WTC11 (cell line): ENCODE measurements around the gene CFAP57. TPM values are rescaled to one million over a fixed set of nuclear protein-coding genes. Genes with fewer than 3 reads are reported as not detected.

Experiments
- ATAC-seq: fragments of 200-7000 bp; cut with Tn5 transposase; 2 replicates; pipeline ENCODE4 v1.10.0; 2021; ENCODE audit warnings: mild to moderate bottlenecking, moderate library complexity
- CTCF ChIA-PET: fragments of 300-600 bp; sonication (Branson Sonifier 250); formaldehyde crosslinking; loops from one replicate; lab custom pipeline; 2021; ENCODE audit warnings: antibody characterized with exemption; lab: Charles Lee
- POLR2A ChIA-PET: fragments of 350-600 bp; sonication (Branson Sonifier 250); formaldehyde crosslinking; loops from one replicate; lab custom pipeline; 2021; ENCODE audit warnings: antibody characterized with exemption; lab: Charles Lee
- DNase-seq: peaks from one replicate; pipeline ENCODE4 v3.0.0; 2021; ENCODE audit warnings: low spot score
- H3K27ac Mint-ChIP-seq: 2 replicates; pipeline ENCODE4 v1.8.0; 2021; ENCODE audit warnings: mixed read lengths
- H3K27me3 Mint-ChIP-seq: 2 replicates; pipeline ENCODE4 v1.8.0; 2021; ENCODE audit warnings: low read depth, mild to moderate bottlenecking, moderate library complexity, mixed read lengths
- H3K36me3 Mint-ChIP-seq: 2 replicates; pipeline ENCODE4 v1.8.0; 2021; ENCODE audit warnings: mixed read lengths
- H3K4me1 Mint-ChIP-seq: 2 replicates; pipeline ENCODE4 v1.8.0; 2022; ENCODE audit warnings: mixed read lengths
- H3K4me3 Mint-ChIP-seq: 2 replicates; pipeline ENCODE4 v1.8.0; 2021; ENCODE audit warnings: mild to moderate bottlenecking, moderate library complexity, mixed read lengths
- H3K9me3 Mint-ChIP-seq: 2 replicates; pipeline ENCODE4 v1.8.0; 2021; ENCODE audit warnings: mixed read lengths
- CREB1 ChIP-seq: sonication (generic); formaldehyde crosslinking; IDR thresholded peaks from 2 replicates; pipeline ENCODE4 v1.8.0; 2023; ENCODE audit warnings: mild to moderate bottlenecking, missing genetic modification reagents
- CREM ChIP-seq: sonication (generic); formaldehyde crosslinking; IDR thresholded peaks from 2 replicates; pipeline ENCODE4 v1.8.1; 2022; ENCODE audit warnings: mild to moderate bottlenecking, missing genetic modification reagents, moderate library complexity
- ETV6 ChIP-seq: sonication (generic); formaldehyde crosslinking; IDR thresholded peaks from 2 replicates; pipeline ENCODE4 v1.8.1; 2022; ENCODE audit warnings: mild to moderate bottlenecking, missing genetic modification reagents
- FOXJ3 ChIP-seq: sonication (generic); formaldehyde crosslinking; IDR thresholded peaks from 2 replicates; pipeline ENCODE4 v1.9.0; 2021; ENCODE audit warnings: missing genetic modification reagents, mild to moderate bottlenecking, borderline replicate concordance
- FOXP1 ChIP-seq: sonication (generic); formaldehyde crosslinking; IDR thresholded peaks from 2 replicates; pipeline ENCODE4 v1.8.0; 2022; ENCODE audit warnings: missing genetic modification reagents, mild to moderate bottlenecking, moderate library complexity, borderline replicate concordance
- KAT7 ChIP-seq: sonication (generic); formaldehyde crosslinking; IDR thresholded peaks from 2 replicates; pipeline ENCODE4 v1.8.1; 2023; ENCODE audit warnings: missing genetic modification reagents, mild to moderate bottlenecking, borderline replicate concordance
- MXD4 ChIP-seq: fragments of 250-450 bp; sonication (Bioruptor Pico); IDR thresholded peaks from 2 replicates; pipeline ENCODE4 v1.8.0; 2021; ENCODE audit warnings: mild to moderate bottlenecking, moderate library complexity, borderline replicate concordance
- MYBL2 ChIP-seq: sonication (generic); formaldehyde crosslinking; IDR thresholded peaks from 2 replicates; pipeline ENCODE4 v1.8.1; 2023; ENCODE audit warnings: mild to moderate bottlenecking, moderate library complexity, missing genetic modification reagents
- ZNF219 ChIP-seq: sonication (generic); formaldehyde crosslinking; IDR thresholded peaks from 2 replicates; pipeline ENCODE4 v1.8.0; 2023; ENCODE audit warnings: missing genetic modification reagents, mild to moderate bottlenecking, borderline replicate concordance
- ZNF671 ChIP-seq: fragments of 250-450 bp; sonication (Bioruptor Pico); IDR thresholded peaks from 2 replicates; pipeline ENCODE4 v1.8.0; 2021; ENCODE audit warnings: mild to moderate bottlenecking
- total RNA-seq: library from RNA; stranded (reverse); gene quantifications from 3 replicates; pipeline ENCODE4 v1.2.3, GENCODE V29; 2021
- TF ChIP-seq, protein P1 (sequence below): fragments of 250-450 bp; sonication (Bioruptor Pico); IDR thresholded peaks from 2 replicates; pipeline ENCODE4 v2.1.2; 2022; ENCODE audit warnings: mild to moderate bottlenecking, moderate library complexity
- TF ChIP-seq, protein P2 (sequence below): sonication (generic); formaldehyde crosslinking; IDR thresholded peaks from 2 replicates; pipeline ENCODE4 v1.8.1; 2022; ENCODE audit warnings: mild to moderate bottlenecking, missing genetic modification reagents, moderate library complexity, borderline replicate concordance
- TF ChIP-seq, protein P3 (sequence below): sonication (generic); formaldehyde crosslinking; IDR thresholded peaks from 2 replicates; pipeline ENCODE4 v1.8.1; 2022; ENCODE audit warnings: missing genetic modification reagents, borderline replicate concordance
- TF ChIP-seq, protein P4 (sequence below): sonication (generic); formaldehyde crosslinking; IDR thresholded peaks from 2 replicates; pipeline ENCODE4 v1.8.0; 2023; ENCODE audit warnings: mild to moderate bottlenecking, missing genetic modification reagents
- TF ChIP-seq, protein P5 (sequence below): fragments of 250-450 bp; sonication (Bioruptor Pico); IDR thresholded peaks from 2 replicates; pipeline ENCODE4 v1.8.0; 2021; ENCODE audit warnings: mild to moderate bottlenecking
- TF ChIP-seq, protein P6 (sequence below): fragments of 250-450 bp; sonication (Bioruptor Pico); conservative IDR thresholded peaks from 2 replicates; pipeline ENCODE4 v1.9.0; 2021; ENCODE audit warnings: mild to moderate bottlenecking

Gene CFAP57
- total RNA-seq, 1 experiment from 2014 or later: 0.42 TPM

DNA sequence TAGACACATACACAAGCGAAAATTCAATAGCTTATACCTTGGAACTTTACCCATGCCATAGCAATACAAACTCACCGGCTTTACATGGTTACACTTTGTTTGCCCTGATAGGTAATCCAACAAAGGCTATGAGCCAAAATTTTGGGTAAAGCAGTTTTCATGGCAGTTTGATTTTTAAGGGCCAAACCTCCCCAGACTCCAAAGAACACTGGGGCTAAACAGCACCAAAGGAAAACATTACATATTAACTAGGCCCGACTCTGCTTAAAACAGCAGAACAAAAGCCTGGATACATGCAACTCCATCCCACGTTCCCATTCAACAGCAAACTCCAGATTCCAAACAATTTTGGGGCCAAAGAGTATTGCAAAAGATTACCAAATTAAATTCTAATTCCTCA is 93.3 kb downstream of the CFAP57 start:
- no peak for ATAC-seq
- DNase-seq: no peak
- H3K9me3 Mint-ChIP-seq: peaks cover 51% of the 10 kb centered on the region
- H3K4me3 Mint-ChIP-seq: no peak overlapping the region
- ChIA-PET POLR2A (no interaction called here), CTCF (no interaction called here)
- H3K4me1 Mint-ChIP-seq: peaks cover 13% of the 10 kb centered on the region
- TF ChIP-seq CREM (CRISPR knock-in tag) (no peak), FOXJ3 (CRISPR knock-in tag) (no peak), ZNF671 (no peak)
- TF ChIP-seq, protein P1, sequence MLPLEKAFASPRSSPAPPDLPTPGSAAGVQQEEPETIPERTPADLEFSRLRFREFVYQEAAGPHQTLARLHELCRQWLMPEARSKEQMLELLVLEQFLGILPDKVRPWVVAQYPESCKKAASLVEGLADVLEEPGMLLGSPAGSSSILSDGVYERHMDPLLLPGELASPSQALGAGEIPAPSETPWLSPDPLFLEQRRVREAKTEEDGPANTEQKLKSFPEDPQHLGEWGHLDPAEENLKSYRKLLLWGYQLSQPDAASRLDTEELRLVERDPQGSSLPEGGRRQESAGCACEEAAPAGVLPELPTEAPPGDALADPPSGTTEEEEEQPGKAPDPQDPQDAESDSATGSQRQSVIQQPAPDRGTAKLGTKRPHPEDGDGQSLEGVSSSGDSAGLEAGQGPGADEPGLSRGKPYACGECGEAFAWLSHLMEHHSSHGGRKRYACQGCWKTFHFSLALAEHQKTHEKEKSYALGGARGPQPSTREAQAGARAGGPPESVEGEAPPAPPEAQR (CRISPR knock-in tag): no peak
- TF ChIP-seq, protein P2, sequence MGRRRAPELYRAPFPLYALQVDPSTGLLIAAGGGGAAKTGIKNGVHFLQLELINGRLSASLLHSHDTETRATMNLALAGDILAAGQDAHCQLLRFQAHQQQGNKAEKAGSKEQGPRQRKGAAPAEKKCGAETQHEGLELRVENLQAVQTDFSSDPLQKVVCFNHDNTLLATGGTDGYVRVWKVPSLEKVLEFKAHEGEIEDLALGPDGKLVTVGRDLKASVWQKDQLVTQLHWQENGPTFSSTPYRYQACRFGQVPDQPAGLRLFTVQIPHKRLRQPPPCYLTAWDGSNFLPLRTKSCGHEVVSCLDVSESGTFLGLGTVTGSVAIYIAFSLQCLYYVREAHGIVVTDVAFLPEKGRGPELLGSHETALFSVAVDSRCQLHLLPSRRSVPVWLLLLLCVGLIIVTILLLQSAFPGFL (CRISPR knock-in tag): no peak
- TF ChIP-seq, protein P3, sequence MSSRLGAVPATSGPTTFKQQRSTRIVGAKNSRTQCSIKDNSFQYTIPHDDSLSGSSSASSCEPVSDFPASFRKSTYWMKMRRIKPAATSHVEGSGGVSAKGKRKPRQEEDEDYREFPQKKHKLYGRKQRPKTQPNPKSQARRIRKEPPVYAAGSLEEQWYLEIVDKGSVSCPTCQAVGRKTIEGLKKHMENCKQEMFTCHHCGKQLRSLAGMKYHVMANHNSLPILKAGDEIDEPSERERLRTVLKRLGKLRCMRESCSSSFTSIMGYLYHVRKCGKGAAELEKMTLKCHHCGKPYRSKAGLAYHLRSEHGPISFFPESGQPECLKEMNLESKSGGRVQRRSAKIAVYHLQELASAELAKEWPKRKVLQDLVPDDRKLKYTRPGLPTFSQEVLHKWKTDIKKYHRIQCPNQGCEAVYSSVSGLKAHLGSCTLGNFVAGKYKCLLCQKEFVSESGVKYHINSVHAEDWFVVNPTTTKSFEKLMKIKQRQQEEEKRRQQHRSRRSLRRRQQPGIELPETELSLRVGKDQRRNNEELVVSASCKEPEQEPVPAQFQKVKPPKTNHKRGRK (CRISPR knock-in tag): no peak
- peaks cover 45% of the 10 kb centered on the region for H3K36me3 Mint-ChIP-seq
- H3K27me3 Mint-ChIP-seq: peaks cover 31% of the 10 kb centered on the region
- no peak overlapping the region for H3K27ac Mint-ChIP-seq

DNA sequence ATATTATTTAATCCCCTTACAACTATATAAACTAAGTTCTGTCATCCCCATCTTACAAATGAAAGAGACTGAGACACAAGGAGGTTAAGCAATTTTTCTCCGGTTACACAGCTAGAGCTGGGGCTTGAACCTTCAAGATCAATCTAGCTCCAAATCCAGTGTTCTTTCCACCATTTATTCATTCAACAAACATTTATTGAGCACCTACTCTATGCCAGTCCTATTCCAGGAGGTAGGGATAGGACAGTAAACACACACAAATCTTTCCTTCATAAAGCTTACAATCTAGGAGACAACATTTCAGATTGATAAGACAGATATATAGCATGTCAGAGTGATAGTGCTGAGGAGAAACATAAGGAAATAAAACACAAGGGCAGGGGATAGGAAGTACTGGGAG is 94.8 kb downstream of the CFAP57 start:
- ChIA-PET CTCF (interaction anchor here (1.2 kb wide), 1 partner anchor 91 kb away, joined by 4 read pairs; no protein-coding TSS in a partner anchor), POLR2A (interaction anchor here (0.6 kb wide), 1 partner anchor 173 kb away, joined by 3 read pairs; no protein-coding TSS in a partner anchor)
- no peak for ATAC-seq
- Mint-ChIP-seq H3K4me3 (no peak overlapping the region), H3K27ac (no peak overlapping the region), H3K9me3 (peaks cover 37% of the 10 kb centered on the region), H3K36me3 (peaks cover 31% of the 10 kb centered on the region), H3K27me3 (peaks cover 21% of the 10 kb centered on the region), H3K4me1 (peaks cover 24% of the 10 kb centered on the region)
- TF ChIP-seq FOXP1 (CRISPR knock-in tag) (no peak), CREB1 (CRISPR knock-in tag) (no peak), KAT7 (CRISPR knock-in tag) (no peak)
- TF ChIP-seq, protein P3 (CRISPR knock-in tag): no peak
- DNase-seq: no peak

DNA sequence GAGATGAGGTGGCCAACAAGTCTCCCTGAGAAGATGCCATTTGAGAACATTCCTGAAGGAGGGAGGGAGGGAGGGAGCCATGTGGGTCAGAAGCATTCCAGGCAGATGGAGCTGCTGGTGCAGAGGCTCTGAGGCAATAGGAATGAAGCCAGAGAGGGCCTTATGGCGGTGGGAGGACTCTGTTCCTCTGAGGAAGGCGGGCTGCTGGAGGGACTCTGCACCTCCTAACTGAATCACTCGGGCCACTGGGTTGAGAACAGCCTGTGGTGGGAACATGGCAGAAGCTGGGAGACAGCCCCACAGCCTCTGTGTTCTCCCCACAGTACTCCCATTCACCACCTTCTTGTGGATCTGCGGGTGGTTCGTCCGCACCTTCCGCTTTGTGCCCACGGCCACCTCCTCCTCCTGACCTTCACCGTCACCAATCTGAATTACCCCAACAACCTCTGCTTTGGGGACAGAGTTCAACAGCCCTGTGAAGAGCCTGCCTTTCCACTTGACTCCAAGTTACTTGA is 95.2 kb downstream of the CFAP57 start:
- ChIA-PET POLR2A (no interaction called here), CTCF (no interaction called here)
- Mint-ChIP-seq H3K27ac (no peak overlapping the region), H3K9me3 (peaks cover 32% of the 10 kb centered on the region), H3K36me3 (peaks cover 26% of the 10 kb centered on the region), H3K4me1 (peaks cover 25% of the 10 kb centered on the region), H3K27me3 (peaks cover 20% of the 10 kb centered on the region), H3K4me3 (no peak overlapping the region)
- DNase-seq (no peak), ATAC-seq (no peak)
- TF ChIP-seq, protein P4, sequence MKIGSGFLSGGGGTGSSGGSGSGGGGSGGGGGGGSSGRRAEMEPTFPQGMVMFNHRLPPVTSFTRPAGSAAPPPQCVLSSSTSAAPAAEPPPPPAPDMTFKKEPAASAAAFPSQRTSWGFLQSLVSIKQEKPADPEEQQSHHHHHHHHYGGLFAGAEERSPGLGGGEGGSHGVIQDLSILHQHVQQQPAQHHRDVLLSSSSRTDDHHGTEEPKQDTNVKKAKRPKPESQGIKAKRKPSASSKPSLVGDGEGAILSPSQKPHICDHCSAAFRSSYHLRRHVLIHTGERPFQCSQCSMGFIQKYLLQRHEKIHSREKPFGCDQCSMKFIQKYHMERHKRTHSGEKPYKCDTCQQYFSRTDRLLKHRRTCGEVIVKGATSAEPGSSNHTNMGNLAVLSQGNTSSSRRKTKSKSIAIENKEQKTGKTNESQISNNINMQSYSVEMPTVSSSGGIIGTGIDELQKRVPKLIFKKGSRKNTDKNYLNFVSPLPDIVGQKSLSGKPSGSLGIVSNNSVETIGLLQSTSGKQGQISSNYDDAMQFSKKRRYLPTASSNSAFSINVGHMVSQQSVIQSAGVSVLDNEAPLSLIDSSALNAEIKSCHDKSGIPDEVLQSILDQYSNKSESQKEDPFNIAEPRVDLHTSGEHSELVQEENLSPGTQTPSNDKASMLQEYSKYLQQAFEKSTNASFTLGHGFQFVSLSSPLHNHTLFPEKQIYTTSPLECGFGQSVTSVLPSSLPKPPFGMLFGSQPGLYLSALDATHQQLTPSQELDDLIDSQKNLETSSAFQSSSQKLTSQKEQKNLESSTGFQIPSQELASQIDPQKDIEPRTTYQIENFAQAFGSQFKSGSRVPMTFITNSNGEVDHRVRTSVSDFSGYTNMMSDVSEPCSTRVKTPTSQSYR: no peak
- TF ChIP-seq MYBL2 (CRISPR knock-in tag) (no peak), MXD4 (CRISPR knock-in tag) (no peak), CREM (CRISPR knock-in tag) (no peak), ZNF219 (CRISPR knock-in tag) (no peak), ETV6 (no peak)
- TF ChIP-seq, protein P3 (CRISPR knock-in tag): no peak
- TF ChIP-seq, protein P5, sequence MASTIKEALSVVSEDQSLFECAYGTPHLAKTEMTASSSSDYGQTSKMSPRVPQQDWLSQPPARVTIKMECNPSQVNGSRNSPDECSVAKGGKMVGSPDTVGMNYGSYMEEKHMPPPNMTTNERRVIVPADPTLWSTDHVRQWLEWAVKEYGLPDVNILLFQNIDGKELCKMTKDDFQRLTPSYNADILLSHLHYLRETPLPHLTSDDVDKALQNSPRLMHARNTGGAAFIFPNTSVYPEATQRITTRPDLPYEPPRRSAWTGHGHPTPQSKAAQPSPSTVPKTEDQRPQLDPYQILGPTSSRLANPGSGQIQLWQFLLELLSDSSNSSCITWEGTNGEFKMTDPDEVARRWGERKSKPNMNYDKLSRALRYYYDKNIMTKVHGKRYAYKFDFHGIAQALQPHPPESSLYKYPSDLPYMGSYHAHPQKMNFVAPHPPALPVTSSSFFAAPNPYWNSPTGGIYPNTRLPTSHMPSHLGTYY: no peak
- TF ChIP-seq, protein P6, sequence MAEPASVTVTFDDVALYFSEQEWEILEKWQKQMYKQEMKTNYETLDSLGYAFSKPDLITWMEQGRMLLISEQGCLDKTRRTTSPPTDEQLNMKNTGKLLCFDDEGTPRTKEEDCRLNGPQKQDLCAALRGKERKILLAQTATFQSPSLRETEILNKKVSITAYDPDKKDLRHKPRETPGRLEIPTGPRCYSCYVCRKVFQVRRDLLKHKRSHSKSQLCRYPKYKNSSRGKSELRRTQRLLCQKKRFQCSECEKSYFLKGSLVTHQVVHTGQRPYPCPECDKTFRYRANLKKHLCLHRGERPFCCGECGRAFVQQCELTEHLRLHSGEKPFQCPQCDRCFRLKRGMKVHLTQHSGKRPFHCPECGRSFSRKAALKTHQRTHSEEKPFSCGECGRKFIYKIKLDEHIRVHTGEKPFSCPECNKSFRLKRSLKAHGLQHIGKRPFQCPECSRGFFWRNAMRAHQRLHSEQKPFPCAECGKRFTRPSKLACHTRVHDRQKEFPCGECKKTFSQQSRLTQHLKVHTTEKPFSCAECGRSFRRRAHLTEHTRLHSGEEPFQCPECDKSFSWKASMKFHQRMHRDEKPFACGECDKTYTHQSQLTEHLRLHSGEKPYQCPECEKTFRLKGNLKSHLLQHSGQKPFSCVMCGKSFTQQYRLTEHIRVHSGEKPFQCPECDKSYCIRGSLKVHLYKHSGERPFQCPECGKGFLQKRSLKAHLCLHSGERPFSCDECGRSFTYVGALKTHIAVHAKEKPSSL: no peak
